ENCODE measurements around the gene STH. TPM values are rescaled to one million over a fixed set of nuclear protein-coding genes. Genes with fewer than 3 reads are reported as not detected.
"Not testable (repeated sequence)": the region's sequence is repeated elsewhere in the genome, so short reads cannot be mapped to it uniquely, and the experiment has no call there.

The STH gene
- total RNA-seq, 1 donor from 2014 or later: not detected

- ATAC-seq (peak; percentile 94), DNase-seq (ENCODE audit: low spot score) (peak; percentile 73)
Observed at GRCh38 chr17:46002311-46002972, 3.4 kb downstream of the STH start.

GRCh38 chr17:46002973-46003316, 3.9 kb downstream of the STH start:
- ATAC-seq: no peak
- DNase-seq (ENCODE audit: low spot score): no peak

- peak; percentile 75 for DNase-seq (ENCODE audit: low spot score)
- ATAC-seq: peak; percentile 77
Observed at GRCh38 chr17:46003907-46004748, 5.1 kb downstream of the STH start.

- ATAC-seq: not testable (repeated sequence)
Observed at GRCh38 chr17:46006082-46006481, 7.0 kb downstream of the STH start.

GRCh38 chr17:46007461-46007965, 8.5 kb downstream of the STH start:
- DNase-seq (ENCODE audit: low spot score) (no peak), ATAC-seq (no peak)

More at GRCh38 chr17:46006082-46006481, 7.0 kb downstream of the STH start:
- DNase-seq (ENCODE audit: low spot score): not testable (repeated sequence)

- ATAC-seq (no peak), DNase-seq (ENCODE audit: low spot score) (no peak)
Observed at GRCh38 chr17:46008591-46008990, 9.5 kb downstream of the STH start.

GRCh38 chr17:46009681-46010596, 10.9 kb downstream of the STH start:
- DNase-seq (ENCODE audit: low spot score): no peak
- no peak for ATAC-seq

GRCh38 chr17:46010597-46011186, 11.6 kb downstream of the STH start:
- ATAC-seq (no peak), DNase-seq (ENCODE audit: low spot score) (no peak)

- DNase-seq (ENCODE audit: low spot score): no peak
- ATAC-seq: no peak
Observed at GRCh38 chr17:46011711-46012505, 12.9 kb downstream of the STH start.

- DNase-seq (ENCODE audit: low spot score): no peak
- no peak for ATAC-seq
Observed at GRCh38 chr17:46012506-46013079, 13.5 kb downstream of the STH start.

- no peak for ATAC-seq
Observed at GRCh38 chr17:46013127-46013501, 14.1 kb downstream of the STH start.

GRCh38 chr17:46013502-46014165, 14.6 kb downstream of the STH start:
- ATAC-seq: no peak
- DNase-seq (ENCODE audit: low spot score): no peak

More at GRCh38 chr17:46013127-46013501, 14.1 kb downstream of the STH start:
- DNase-seq (ENCODE audit: low spot score): no peak

GRCh38 chr17:46019408-46019925, 20.4 kb downstream of the STH start:
- ATAC-seq; DNase-seq (ENCODE audit: low spot score): not testable (repeated sequence)

GRCh38 chr17:46020023-46020761, 21.1 kb downstream of the STH start:
- ATAC-seq: peak; percentile 23
- no peak for DNase-seq (ENCODE audit: low spot score)

GRCh38 chr17:46020998-46021397, 21.9 kb downstream of the STH start:
- DNase-seq (ENCODE audit: low spot score) (no peak), ATAC-seq (no peak)

GRCh38 chr17:46023366-46023765, 24.3 kb downstream of the STH start:
- ATAC-seq; DNase-seq (ENCODE audit: low spot score): not testable (repeated sequence)

GRCh38 chr17:46023783-46024388, 24.8 kb downstream of the STH start:
- peak; percentile 31 for DNase-seq (ENCODE audit: low spot score)
- no peak for ATAC-seq

Data from left lobe of liver (tissue), 2 donors.